B cell (primary cell): ENCODE data around the gene MAL. TPM values are rescaled to one million over a fixed set of nuclear protein-coding genes. Genes with fewer than 3 reads are reported as not detected.

Experiments
- ATAC-seq: fragments of 200-7000 bp; cut with Tn5 transposase; one replicate; pipeline ENCODE4 v1.10.0; 2021; ENCODE audit warnings: low read depth, mild to moderate bottlenecking, moderate number of reproducible peaks, moderate library complexity
- CTCF ChIA-PET: fragments of 350-600 bp; sonication (Branson Sonifier 250); formaldehyde crosslinking; loops from one replicate; lab custom pipeline; 2021; ENCODE audit warnings: antibody characterized with exemption, inconsistent platforms; lab: Charles Lee
- POLR2A ChIA-PET: fragments of 350-600 bp; sonication (Branson Sonifier 250); formaldehyde crosslinking; loops from one replicate; lab custom pipeline; 2021; ENCODE audit warnings: antibody characterized with exemption; lab: Charles Lee
- DNase-seq: peaks from one replicate; pipeline ENCODE4 v3.0.0; 2013
- H2AFZ ChIP-seq: 2 replicates; pipeline ENCODE4 v1.6.1; 2012; ENCODE audit warnings: mild to moderate bottlenecking, low read depth, low read length; ENCODE audit not compliant: insufficient read depth, poor library complexity, severe bottlenecking
- H3K27ac ChIP-seq, 2 donors: 1 replicate in 1 of 2; 2 replicates in 1 of 2; pipeline ENCODE4 v1.5.1; 2012 to 2013; ENCODE audit warnings: low read length in 2 of 2, mild to moderate bottlenecking in 2 of 2, moderate library complexity in 1 of 2
- H3K27me3 ChIP-seq, 4 experiments: fragments of 200-600 bp in 1 of 4; sonication (generic) in 1 of 4; replicated peaks in 1 of 4; 1 replicate in 2 of 4; 2 replicates in 2 of 4; pipeline versions ENCODE4 v1.6.1 to v1.7.0; 2013 to 2016; ENCODE audit warnings: low read length in 3 of 4, mild to moderate bottlenecking in 2 of 4, mixed read lengths in 1 of 4, moderate library complexity in 1 of 4; ENCODE audit not compliant: insufficient read depth in 4 of 4, control insufficient read depth in 3 of 4; ENCODE audit errors: control extremely low read depth in 1 of 4
- H3K36me3 ChIP-seq, 2 experiments: replicated peaks in 1 of 2; 1 replicate in 1 of 2; 2 replicates in 1 of 2; pipeline versions ENCODE4 v1.6.1 to v1.7.1; 2013; ENCODE audit warnings: low read length in 1 of 2; ENCODE audit not compliant: insufficient read depth in 2 of 2, control insufficient read depth in 1 of 2; ENCODE audit errors: control extremely low read depth in 1 of 2, extremely low read depth in 1 of 2
- H3K4me1 ChIP-seq, 2 donors: fragments of 200-600 bp in 1 of 2; sonication (generic) in 1 of 2; 1 replicate in 1 of 2; 2 replicates in 1 of 2; pipeline versions ENCODE4 v1.5.1 to v1.6.1; 2013 to 2017; ENCODE audit warnings: low read length in 2 of 2; ENCODE audit not compliant: control insufficient read depth in 2 of 2, insufficient read depth in 2 of 2
- H3K4me2 ChIP-seq: replicated peaks from 2 replicates; pipeline ENCODE3; 2012; ENCODE audit warnings: mild to moderate bottlenecking, low read depth, low read length; ENCODE audit not compliant: poor library complexity, severe bottlenecking
- H3K4me3 ChIP-seq, 5 experiments: fragments of 200-600 bp in 1 of 5; sonication (generic) in 1 of 5; 1 replicate in 3 of 5; 2 replicates in 2 of 5; pipeline versions ENCODE4 v1.5.1 to v1.7.0; 2011 to 2016; ENCODE audit warnings: low read length in 4 of 5, mild to moderate bottlenecking in 4 of 5, low read depth in 2 of 5, control low read depth in 1 of 5, moderate library complexity in 1 of 5; ENCODE audit not compliant: insufficient read depth in 1 of 5; ENCODE audit errors: control extremely low read depth in 1 of 5, extremely low read depth in 1 of 5
- H3K79me2 ChIP-seq: fragments of 200-600 bp; sonication (generic); one replicate; pipeline ENCODE4 v1.6.0; 2016; ENCODE audit warnings: low read length; ENCODE audit not compliant: control insufficient read depth, insufficient read depth
- H3K9ac ChIP-seq: fragments of 200-600 bp; sonication (generic); 2 replicates; pipeline ENCODE4 v1.6.1; 2017; ENCODE audit warnings: mild to moderate bottlenecking, low read length, moderate library complexity
- H3K9me3 ChIP-seq, 3 donors: one replicate each; pipeline versions ENCODE4 v1.6.1 to v1.7.1; 2013; ENCODE audit warnings: low read length in 2 of 3; ENCODE audit not compliant: control insufficient read depth in 2 of 3, insufficient read depth in 1 of 3; ENCODE audit errors: control extremely low read depth in 1 of 3
- H4K20me1 ChIP-seq: 2 replicates; pipeline ENCODE4 v1.6.0; 2012; ENCODE audit warnings: mild to moderate bottlenecking, low read length; ENCODE audit not compliant: insufficient read depth, control insufficient read depth, poor library complexity, severe bottlenecking
- H3K27ac Mint-ChIP-seq: one replicate; pipeline ENCODE4 v1.8.0; 2021; ENCODE audit warnings: mixed read lengths
- H3K27me3 Mint-ChIP-seq: one replicate; pipeline ENCODE4 v1.8.0; 2021; ENCODE audit warnings: mixed read lengths
- H3K4me1 Mint-ChIP-seq: one replicate; pipeline ENCODE4 v1.8.0; 2021; ENCODE audit warnings: mixed read lengths
- H3K4me3 Mint-ChIP-seq: one replicate; pipeline ENCODE4 v1.8.0; 2021; ENCODE audit warnings: mixed read lengths
- H3K9me3 Mint-ChIP-seq: one replicate; pipeline ENCODE4 v1.8.0; 2022; ENCODE audit warnings: mixed read lengths; ENCODE audit not compliant: insufficient read depth
- CTCF ChIP-seq: fragments of 200-600 bp; IDR thresholded peaks from one replicate; pipeline ENCODE4 v1.8.0; 2022; ENCODE audit warnings: antibody characterized with exemption, mild to moderate bottlenecking
- EZH2 ChIP-seq: IDR thresholded peaks from 2 replicates; pipeline ENCODE4 v1.6.1; 2012; ENCODE audit warnings: borderline replicate concordance, low read depth, mild to moderate bottlenecking, moderate library complexity, low read length; ENCODE audit not compliant: insufficient read depth, poor library complexity, severe bottlenecking
- WGBS: methylation state at CpG from one replicate; pipeline ENCODE4 v1.1.5; 2013; ENCODE audit warnings: missing lambda C conversion rate; ENCODE audit not compliant: insufficient coverage; 5-methylcytosine and 5-hydroxymethylcytosine counted together
- intact Hi-C: fragments of 100-400 bp; cut with micrococcal nuclease; formaldehyde crosslinking; loops from one replicate; pipeline ENCODE4 v1.10.0; 2022
- polyA plus RNA-seq: library from polyadenylated mRNA; depleted of rRNA; stranded (reverse); fragments of >200 nt; gene quantifications from 2 replicates; pipeline ENCODE4 v1.2.3, GENCODE V29; 2012
- total RNA-seq, 2 donors: library from RNA; stranded (reverse); fragments of 120-200 nt in 1 of 2; gene quantifications; 1 replicate in 1 of 2; 2 replicates in 1 of 2; pipeline versions ENCODE4 v1.2.3 to v1.2.4, GENCODE V29; 2013 to 2022

MAL gene
- total and polyA plus RNA-seq, 2 donors (not counting 1 experiment from before 2014, with no cell fraction given) = 0.74 to 3.0 TPM

GRCh38 chr2:95004711-95005110 lies 20.8 kb upstream of the MAL start:
- Histone ChIP-seq H4K20me1 (no peaks in the 10 kb centered on the region), H3K4me3 (no peak overlapping the region), H2AFZ (no peak overlapping the region), H3K27ac (no peak overlapping the region), H3K4me1 (no peaks in the 10 kb centered on the region), H3K36me3 (no peaks in the 10 kb centered on the region), H3K79me2 (no peaks in the 10 kb centered on the region), H3K4me2 (no peak overlapping the region), H3K9ac (no peak overlapping the region), H3K27me3 (no peaks in the 10 kb centered on the region), H3K9me3 (no peaks in the 10 kb centered on the region)
- intact Hi-C loops = no loop called here
- TF ChIP-seq EZH2 (no peak), CTCF (no peak)
- ChIA-PET POLR2A (no interaction called here), CTCF (no interaction called here)
- Mint-ChIP-seq H3K27me3 (peaks cover 13% of the 10 kb centered on the region), H3K4me1 (no peaks in the 10 kb centered on the region), H3K4me3 (no peak overlapping the region), H3K9me3 (no peaks in the 10 kb centered on the region), H3K27ac (no peak overlapping the region)
- 77% methylated on average over 5 of the region's 8 CpGs for WGBS
- DNase-seq = no peak
- no peak for ATAC-seq

GRCh38 chr2:95005726-95006125 lies 19.8 kb upstream of the MAL start:
- Histone ChIP-seq H3K4me3 (no peak overlapping the region), H3K27me3 (no peaks in the 10 kb centered on the region), H3K27ac (no peak overlapping the region), H3K4me2 (no peak overlapping the region), H3K4me1 (no peaks in the 10 kb centered on the region), H3K79me2 (no peaks in the 10 kb centered on the region), H3K36me3 (no peaks in the 10 kb centered on the region), H4K20me1 (no peaks in the 10 kb centered on the region), H3K9ac (no peak overlapping the region), H2AFZ (no peak overlapping the region), H3K9me3 (no peaks in the 10 kb centered on the region)
- DNase-seq = no peak
- Mint-ChIP-seq H3K4me3 (no peak overlapping the region), H3K9me3 (no peaks in the 10 kb centered on the region), H3K27ac (no peak overlapping the region), H3K27me3 (peaks cover 11% of the 10 kb centered on the region), H3K4me1 (no peaks in the 10 kb centered on the region)
- CTCF ChIA-PET = no interaction called here
- POLR2A ChIA-PET = no interaction called here
- ATAC-seq = no peak
- 87% methylated on average over 8 of the region's 9 CpGs for WGBS
- no peak for TF ChIP-seq EZH2
- TF ChIP-seq CTCF = no peak
- intact Hi-C loops = no loop called here
